ENCODE measurements around the gene SOX14.

The SOX14 gene

GRCh38 chr3:137768361-137769321 lies 4.5 kb downstream of the SOX14 start:
- DNase-seq: no peak

- DNase-seq: no peak
These were observed 5.4 kb downstream of the SOX14 start for GRCh38 chr3:137769322-137770065.

- no peak for DNase-seq
These were observed 6.1 kb downstream of the SOX14 start for GRCh38 chr3:137770066-137770834.

- DNase-seq: no peak
These were observed 6.8 kb downstream of the SOX14 start for GRCh38 chr3:137770835-137771399.

GRCh38 chr3:137771401-137772213 lies 7.5 kb downstream of the SOX14 start:
- DNase-seq: no peak

- no peak for DNase-seq
These were observed 8.3 kb downstream of the SOX14 start for GRCh38 chr3:137772214-137772955.

- DNase-seq: no peak
These were observed 14.8 kb downstream of the SOX14 start for GRCh38 chr3:137778941-137779340.

GRCh38 chr3:137787529-137787928 lies 23.4 kb downstream of the SOX14 start:
- no peak for DNase-seq

- no peak for DNase-seq
These were observed 25.1 kb downstream of the SOX14 start for GRCh38 chr3:137789236-137789635.

GRCh38 chr3:137792626-137793271 lies 28.6 kb downstream of the SOX14 start:
- DNase-seq: no peak

GRCh38 chr3:137796993-137797392 lies 32.9 kb downstream of the SOX14 start:
- DNase-seq: no peak

GRCh38 chr3:137803215-137803614 lies 39.1 kb downstream of the SOX14 start:
- no peak for DNase-seq

GRCh38 chr3:137807998-137808397 lies 43.9 kb downstream of the SOX14 start:
- DNase-seq: no peak

- DNase-seq: no peak
These were observed 45.4 kb downstream of the SOX14 start for GRCh38 chr3:137809509-137809908.

GRCh38 chr3:137812023-137812422 lies 47.9 kb downstream of the SOX14 start:
- DNase-seq: no peak

GRCh38 chr3:137815251-137815650 lies 51.1 kb downstream of the SOX14 start:
- DNase-seq: no peak

Data from GF-D8 (cell line).